Panc1 (cell line): ENCODE results near the gene SH3BP5L. TPM values are rescaled to one million over a fixed set of nuclear protein-coding genes. Genes with fewer than 3 reads are reported as not detected.

Experiments
- ATAC-seq: fragments of 200-7000 bp; cut with Tn5 transposase; 2 replicates; pipeline ENCODE4 v1.9.1; 2020; ENCODE audit warnings: mild to moderate bottlenecking, moderate library complexity
- BruUV-seq: library from RNA; stranded (reverse); fragments of 400-500 nt; replicated peaks from 2 replicates; lab custom pipeline; 2021; lab: Mats Ljungman, UMichigan
- CTCF ChIA-PET: fragments of 300-600 bp; sonication (Branson Sonifier 250); formaldehyde crosslinking; loops from one replicate; lab custom pipeline; 2022; ENCODE audit warnings: antibody characterized with exemption; lab: Charles Lee
- POLR2A ChIA-PET: fragments of 300-600 bp; sonication (Branson Sonifier 250); formaldehyde crosslinking; loops from one replicate; lab custom pipeline; 2022; ENCODE audit warnings: antibody characterized with exemption; lab: Charles Lee
- DNase-seq: peaks from one replicate; pipeline ENCODE4 v3.0.0-alpha.2; 2010; ENCODE audit warnings: low read depth, low spot score
- H3K27ac ChIP-seq: 2 replicates; pipeline ENCODE4 v1.5.1; 2011; ENCODE audit warnings: mild to moderate bottlenecking, low read length, inconsistent platforms
- H3K27me3 ChIP-seq: fragments of 200-500 bp; sonication (Bioruptor generic); 2 replicates; pipeline ENCODE4 v1.6.0; 2014; ENCODE audit warnings: low read length, inconsistent platforms; ENCODE audit not compliant: control insufficient read depth, insufficient read depth
- H3K36me3 ChIP-seq: fragments of 200-500 bp; sonication (Bioruptor generic); 2 replicates; pipeline ENCODE4 v1.5.1; 2014; ENCODE audit warnings: inconsistent platforms, mild to moderate bottlenecking, low read length, moderate library complexity; ENCODE audit not compliant: control insufficient read depth, insufficient read depth
- H3K4me1 ChIP-seq: 2 replicates; pipeline ENCODE4 v1.5.1; 2011; ENCODE audit warnings: inconsistent platforms, mild to moderate bottlenecking, low read length, moderate library complexity; ENCODE audit not compliant: control insufficient read depth, insufficient read depth
- H3K4me3 ChIP-seq, 2 experiments: 2 replicates each; pipeline ENCODE4 v1.5.1; 2011 to 2012; ENCODE audit warnings: low read depth in 2 of 2, low read length in 2 of 2, mild to moderate bottlenecking in 2 of 2, inconsistent platforms in 1 of 2, moderate library complexity in 1 of 2
- H3K9me3 ChIP-seq: fragments of 200-500 bp; sonication (Bioruptor generic); 2 replicates; pipeline ENCODE4 v1.5.1; 2014; ENCODE audit warnings: low read depth, mild to moderate bottlenecking, inconsistent platforms, low read length, moderate library complexity; ENCODE audit not compliant: control insufficient read depth, insufficient read depth
- POLR2AphosphoS5 ChIP-seq: IDR thresholded peaks from 2 replicates; pipeline ENCODE4 v1.6.1; 2012; ENCODE audit warnings: mild to moderate bottlenecking, low read depth, low read length, moderate library complexity
- SIN3A ChIP-seq: IDR thresholded peaks from 2 replicates; pipeline ENCODE4 v1.6.1; 2012; ENCODE audit warnings: low read depth, mild to moderate bottlenecking, low read length, moderate library complexity, borderline replicate concordance; ENCODE audit not compliant: insufficient read depth
- TCF7L2 ChIP-seq: IDR thresholded peaks from 2 replicates; pipeline ENCODE4 v1.6.1; 2011; ENCODE audit warnings: mild to moderate bottlenecking, low read depth, low read length, inconsistent platforms
- in situ Hi-C: cut with HindIII; loops from 2 replicates; pipeline ENCODE4 v1.10.0; 2016; ENCODE audit warnings: low sequenced_read_pairs, low pct_unique_long_range_greater_than_20kb
- intact Hi-C: fragments of 100-400 bp; cut with micrococcal nuclease; formaldehyde crosslinking; loops from one replicate; pipeline ENCODE4 v1.10.0; 2022; ENCODE audit not compliant: unreplicated experiment
- microRNA-seq: library from miRNA; unstranded; fragments of <30 nt; microRNA quantifications from one replicate; pipeline ENCODE4 v1.1.0, GENCODE V29; 2020; ENCODE audit not compliant: unreplicated experiment
- total RNA-seq: library from RNA; stranded (reverse); gene quantifications from one replicate; pipeline ENCODE4 v1.2.1, GENCODE V29; 2021; ENCODE audit not compliant: unreplicated experiment
- TF ChIP-seq, protein P1 (sequence below): fragments of 450-650 bp; IDR thresholded peaks from 2 replicates; pipeline ENCODE4 v1.5.1; 2017; ENCODE audit warnings: mild to moderate bottlenecking
- TF ChIP-seq, protein P2 (sequence below), 2 experiments: IDR thresholded peaks; 2 replicates each; pipeline ENCODE4 v1.6.1; 2011 to 2012; ENCODE audit warnings: low read depth in 2 of 2, control low read depth in 1 of 2, low read length in 1 of 2, mild to moderate bottlenecking in 1 of 2, moderate library complexity in 1 of 2; ENCODE audit not compliant: insufficient read depth in 1 of 2

Gene SH3BP5L
- total RNA-seq, 1 experiment from 2014 or later: 23.9 TPM

DNA sequence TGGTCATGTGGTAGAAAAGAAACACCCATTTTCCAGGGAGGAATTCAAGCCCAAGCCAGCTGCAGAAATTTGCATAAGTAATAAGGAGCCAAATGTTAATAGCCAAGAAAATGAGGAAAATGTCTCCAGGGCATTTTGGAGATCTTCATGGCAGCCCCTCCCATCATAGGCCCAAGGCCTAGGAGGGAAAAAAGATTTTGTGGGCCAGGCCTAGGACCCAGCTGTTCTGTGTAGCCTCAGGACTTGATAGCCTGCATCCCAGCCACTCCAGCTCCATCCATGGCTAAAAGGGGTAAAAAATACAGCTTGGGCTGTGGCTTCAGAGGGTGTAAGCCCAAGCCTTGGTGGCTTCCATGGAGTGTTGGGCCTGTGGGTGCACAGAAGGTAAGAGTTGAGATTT lies 48.7 kb downstream of the SH3BP5L start:
- no peaks in the 10 kb centered on the region for H3K4me1 ChIP-seq
- intact Hi-C loops: no loop called here
- H3K27ac ChIP-seq: no peak overlapping the region
- H3K9me3 ChIP-seq: no peaks in the 10 kb centered on the region
- no TSS peak for BruUV-seq
- no peaks in the 10 kb centered on the region for H3K27me3 ChIP-seq
- ATAC-seq: no peak
- DNase-seq: no peak
- CTCF ChIA-PET: no interaction called here
- POLR2A ChIA-PET: no interaction called here
- in situ Hi-C loops: no loop called here
- TF ChIP-seq POLR2AphosphoS5 (no peak), TCF7L2 (no peak), SIN3A (no peak)
- TF ChIP-seq, protein P1, sequence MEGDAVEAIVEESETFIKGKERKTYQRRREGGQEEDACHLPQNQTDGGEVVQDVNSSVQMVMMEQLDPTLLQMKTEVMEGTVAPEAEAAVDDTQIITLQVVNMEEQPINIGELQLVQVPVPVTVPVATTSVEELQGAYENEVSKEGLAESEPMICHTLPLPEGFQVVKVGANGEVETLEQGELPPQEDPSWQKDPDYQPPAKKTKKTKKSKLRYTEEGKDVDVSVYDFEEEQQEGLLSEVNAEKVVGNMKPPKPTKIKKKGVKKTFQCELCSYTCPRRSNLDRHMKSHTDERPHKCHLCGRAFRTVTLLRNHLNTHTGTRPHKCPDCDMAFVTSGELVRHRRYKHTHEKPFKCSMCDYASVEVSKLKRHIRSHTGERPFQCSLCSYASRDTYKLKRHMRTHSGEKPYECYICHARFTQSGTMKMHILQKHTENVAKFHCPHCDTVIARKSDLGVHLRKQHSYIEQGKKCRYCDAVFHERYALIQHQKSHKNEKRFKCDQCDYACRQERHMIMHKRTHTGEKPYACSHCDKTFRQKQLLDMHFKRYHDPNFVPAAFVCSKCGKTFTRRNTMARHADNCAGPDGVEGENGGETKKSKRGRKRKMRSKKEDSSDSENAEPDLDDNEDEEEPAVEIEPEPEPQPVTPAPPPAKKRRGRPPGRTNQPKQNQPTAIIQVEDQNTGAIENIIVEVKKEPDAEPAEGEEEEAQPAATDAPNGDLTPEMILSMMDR: no peak
- TF ChIP-seq, protein P2, sequence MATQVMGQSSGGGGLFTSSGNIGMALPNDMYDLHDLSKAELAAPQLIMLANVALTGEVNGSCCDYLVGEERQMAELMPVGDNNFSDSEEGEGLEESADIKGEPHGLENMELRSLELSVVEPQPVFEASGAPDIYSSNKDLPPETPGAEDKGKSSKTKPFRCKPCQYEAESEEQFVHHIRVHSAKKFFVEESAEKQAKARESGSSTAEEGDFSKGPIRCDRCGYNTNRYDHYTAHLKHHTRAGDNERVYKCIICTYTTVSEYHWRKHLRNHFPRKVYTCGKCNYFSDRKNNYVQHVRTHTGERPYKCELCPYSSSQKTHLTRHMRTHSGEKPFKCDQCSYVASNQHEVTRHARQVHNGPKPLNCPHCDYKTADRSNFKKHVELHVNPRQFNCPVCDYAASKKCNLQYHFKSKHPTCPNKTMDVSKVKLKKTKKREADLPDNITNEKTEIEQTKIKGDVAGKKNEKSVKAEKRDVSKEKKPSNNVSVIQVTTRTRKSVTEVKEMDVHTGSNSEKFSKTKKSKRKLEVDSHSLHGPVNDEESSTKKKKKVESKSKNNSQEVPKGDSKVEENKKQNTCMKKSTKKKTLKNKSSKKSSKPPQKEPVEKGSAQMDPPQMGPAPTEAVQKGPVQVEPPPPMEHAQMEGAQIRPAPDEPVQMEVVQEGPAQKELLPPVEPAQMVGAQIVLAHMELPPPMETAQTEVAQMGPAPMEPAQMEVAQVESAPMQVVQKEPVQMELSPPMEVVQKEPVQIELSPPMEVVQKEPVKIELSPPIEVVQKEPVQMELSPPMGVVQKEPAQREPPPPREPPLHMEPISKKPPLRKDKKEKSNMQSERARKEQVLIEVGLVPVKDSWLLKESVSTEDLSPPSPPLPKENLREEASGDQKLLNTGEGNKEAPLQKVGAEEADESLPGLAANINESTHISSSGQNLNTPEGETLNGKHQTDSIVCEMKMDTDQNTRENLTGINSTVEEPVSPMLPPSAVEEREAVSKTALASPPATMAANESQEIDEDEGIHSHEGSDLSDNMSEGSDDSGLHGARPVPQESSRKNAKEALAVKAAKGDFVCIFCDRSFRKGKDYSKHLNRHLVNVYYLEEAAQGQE (IDR thresholded peaks at IDR 0.05; ENCODE audit: insufficient read depth in 1 of 2, low read depth in 2 of 2, low read length in 1 of 2): no peak
- H3K4me3 ChIP-seq: no peak overlapping the region
- H3K36me3 ChIP-seq: no peaks in the 10 kb centered on the region

DNA sequence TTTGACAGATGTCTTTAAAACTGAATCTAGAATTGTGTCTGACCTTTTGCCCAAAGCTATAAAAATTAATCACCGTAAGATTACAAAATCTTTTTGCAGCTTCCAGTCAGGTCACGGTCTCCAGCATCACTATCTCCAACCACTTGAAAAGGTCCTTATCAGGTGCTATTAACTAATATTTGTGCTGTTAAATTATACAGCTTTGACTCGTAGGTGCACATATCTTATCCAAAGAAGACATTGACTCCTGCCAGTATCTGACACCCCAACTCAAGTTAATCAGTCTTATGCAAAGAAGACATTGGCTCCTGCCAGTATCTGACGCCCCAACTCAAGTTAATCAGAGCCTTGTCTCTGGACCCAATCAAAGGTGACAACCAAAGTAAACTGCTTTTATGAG lies 50.3 kb downstream of the SH3BP5L start:
- intact Hi-C loops: no loop called here
- Histone ChIP-seq H3K27ac (no peak overlapping the region), H3K9me3 (no peaks in the 10 kb centered on the region), H3K27me3 (no peaks in the 10 kb centered on the region), H3K36me3 (no peaks in the 10 kb centered on the region), H3K4me1 (no peaks in the 10 kb centered on the region), H3K4me3 (no peak overlapping the region)
- ChIA-PET POLR2A (no interaction called here), CTCF (no interaction called here)
- no TSS peak for BruUV-seq
- in situ Hi-C loops: no loop called here
- DNase-seq: no peak
- no peak for ATAC-seq
- TF ChIP-seq SIN3A (no peak), TCF7L2 (no peak), POLR2AphosphoS5 (no peak)
- TF ChIP-seq, protein P1: no peak
- TF ChIP-seq, protein P2 (IDR thresholded peaks at IDR 0.05; ENCODE audit: insufficient read depth in 1 of 2, low read depth in 2 of 2, low read length in 1 of 2): no peak

Small RNAs within 50 kb of the gene (microRNA-seq; reads per million reads assigned to microRNA genes)
- gene MIR3124: not detected

Other genes with a start within 250 kb of the SH3BP5L start
- gene OR2T10, start 228.2 kb downstream of the SH3BP5L start, total RNA-seq: not detected
- not detected for gene OR2T11, start 190.8 kb downstream of the SH3BP5L start, total RNA-seq
- not detected for gene OR2T35, start 180.6 kb downstream of the SH3BP5L start, total RNA-seq
- gene OR2T27, start 170.4 kb downstream of the SH3BP5L start, total RNA-seq: not detected
- gene OR14I1, start 123.1 kb downstream of the SH3BP5L start, total RNA-seq: not detected
- not detected for gene LYPD8, start 70.2 kb downstream of the SH3BP5L start, total RNA-seq
- gene ZNF672, start 12.3 kb upstream of the SH3BP5L start, total RNA-seq: 36.2 TPM
- gene ZNF692, start 33.2 kb upstream of the SH3BP5L start, total RNA-seq: 62.3 TPM
- gene PGBD2, start 80.3 kb upstream of the SH3BP5L start, total RNA-seq: 7.1 TPM